ENCODE measurements around the gene PARD3B. TPM values are rescaled to one million over a fixed set of nuclear protein-coding genes. Genes with fewer than 3 reads are reported as not detected.

PARD3B gene
- total and polyA plus RNA-seq, 2 experiments from 2014 or later: 3.5 to 4.4 TPM

- Mint-ChIP-seq H3K4me3 (no peak overlapping the region), H3K9me3 (peaks cover 3% of the 10 kb centered on the region; the same call in 2 of the 3 replicates), H3K27ac (no peak overlapping the region), H3K4me1 (no peaks in the 10 kb centered on the region), H3K36me3 (ENCODE audit: low read depth) (no peaks in the 10 kb centered on the region), H3K27me3 (ENCODE audit: insufficient read depth, low read depth, poor library complexity) (no peaks in the 10 kb centered on the region)
- Histone ChIP-seq H3K36me3 (ENCODE audit: insufficient read depth) (no peaks in the 10 kb centered on the region), H3K4me1 (ENCODE audit: insufficient read depth) (no peaks in the 10 kb centered on the region), H3K27ac (ENCODE audit: low read depth) (no peak overlapping the region), H2AFZ (no peak overlapping the region), H3K27me3 (ENCODE audit: insufficient read depth) (no peaks in the 10 kb centered on the region), H3K79me2 (replicated peaks; ENCODE audit: insufficient read depth) (no peaks in the 10 kb centered on the region), H4K20me1 (replicated peaks; ENCODE audit: insufficient read depth) (no peaks in the 10 kb centered on the region), H3K4me2 (no peak overlapping the region), H3K9me2 (ENCODE audit: insufficient read depth) (0 out of 2 replicates have a peak, but pooled peaks cover 4% of the 10 kb centered on the region), H3K4me3 (no peak overlapping the region), H3F3A (replicated peaks; ENCODE audit: low read depth) (no peaks in the 10 kb centered on the region)
- ATAC-seq: no peak
- DNase-seq (ENCODE audit: low spot score): no peak
- no peak for TF ChIP-seq JUNB (IDR thresholded peaks at IDR 0.05; ENCODE audit: unreplicated experiment)
- TF ChIP-seq ZNF331 (CRISPR knock-in tag; IDR thresholded peaks at IDR 0.05; ENCODE audit: low read depth): no peak
- no peak for TF ChIP-seq ZNF462 (CRISPR knock-in tag; IDR thresholded peaks at IDR 0.05)
- no peak for TF ChIP-seq EZH2phosphoT487 (IDR thresholded peaks at IDR 0.05; ENCODE audit: unreplicated experiment)
- no peak for TF ChIP-seq EZH2 (IDR thresholded peaks at IDR 0.05; ENCODE audit: low read depth, unreplicated experiment)
- TF ChIP-seq ZNF114 (CRISPR knock-in tag; IDR thresholded peaks at IDR 0.05): no peak
- TF ChIP-seq CTCF (conservative IDR thresholded peaks at IDR 0.05; ENCODE audit: low read depth in 2 of 2): no peak
- no peak for TF ChIP-seq CREB1 (CRISPR knock-in tag; IDR thresholded peaks at IDR 0.05; ENCODE audit: low read depth)
- no peak for TF ChIP-seq STAT1 (IDR thresholded peaks at IDR 0.05; ENCODE audit: unreplicated experiment)
- no peak for TF ChIP-seq NANOG (IDR thresholded peaks at IDR 0.05; ENCODE audit: borderline replicate concordance)
- no peak for TF ChIP-seq REST (IDR thresholded peaks at IDR 0.05; ENCODE audit: unreplicated experiment)
- TF ChIP-seq ETS1 (IDR thresholded peaks at IDR 0.05): no peak
- no peak for TF ChIP-seq POLR2AphosphoS5 (IDR thresholded peaks at IDR 0.05; ENCODE audit: low read depth)
Observed at GRCh38 chr2:204585930-204586329, 40.7 kb downstream of the PARD3B start.
